Large intestine (tissue), 3 donors: Measurements from ENCODE around the gene EXOG. TPM values are rescaled to one million over a fixed set of nuclear protein-coding genes. Genes with fewer than 3 reads are reported as not detected.

ENCODE experiments used
- DNase-seq, 2 donors: peaks; one replicate each; pipeline versions ENCODE4 v3.0.0 to v3.0.0-alpha.2; 2013
- H3K27ac ChIP-seq: one replicate; pipeline ENCODE4 v1.5.1; 2013; ENCODE audit warnings: low read length
- H3K27me3 ChIP-seq: 2 replicates; pipeline ENCODE4 v1.6.1; 2013; ENCODE audit warnings: low read length; ENCODE audit not compliant: control insufficient read depth, insufficient read depth
- H3K36me3 ChIP-seq: 2 replicates; pipeline ENCODE4 v1.6.1; 2013; ENCODE audit warnings: low read length; ENCODE audit not compliant: control insufficient read depth, insufficient read depth
- H3K4me1 ChIP-seq: one replicate; pipeline ENCODE4 v1.6.1; 2013; ENCODE audit warnings: low read length; ENCODE audit not compliant: control insufficient read depth, insufficient read depth
- H3K4me3 ChIP-seq: one replicate; pipeline ENCODE4 v1.5.1; 2013; ENCODE audit warnings: low read length
- H3K9me3 ChIP-seq: one replicate; pipeline ENCODE4 v1.6.1; 2013; ENCODE audit warnings: mild to moderate bottlenecking, low read depth, low read length, moderate library complexity; ENCODE audit not compliant: control insufficient read depth
- WGBS: methylation state at CpG from one replicate; pipeline ENCODE4 v1.1.5; 2013; ENCODE audit warnings: low lambda C conversion rate; ENCODE audit not compliant: insufficient coverage; 5-methylcytosine and 5-hydroxymethylcytosine counted together
- polyA plus RNA-seq: library from polyadenylated mRNA; unstranded; fragments of 120-200 nt; gene quantifications from one replicate; pipeline ENCODE4 v1.2.1, GENCODE V29; 2013

The EXOG gene
- polyA plus RNA-seq, 1 donor, result 10.4 TPM

GRCh38 chr3:38509732-38510131 is 13.6 kb downstream of the EXOG start:
- Histone ChIP-seq H3K27ac (no peak overlapping the region), H3K4me3 (no peak overlapping the region), H3K27me3 (no peaks in the 10 kb centered on the region), H3K36me3 (peaks cover 20% of the 10 kb centered on the region), H3K9me3 (no peaks in the 10 kb centered on the region), H3K4me1 (no peaks in the 10 kb centered on the region)
- WGBS, result 100% methylated on average over 1 of the region's 2 CpGs
- no peak for DNase-seq

GRCh38 chr3:38510631-38511030 is 14.5 kb downstream of the EXOG start:
- Histone ChIP-seq H3K36me3 (peaks cover 18% of the 10 kb centered on the region), H3K4me1 (no peaks in the 10 kb centered on the region), H3K4me3 (no peak overlapping the region), H3K27ac (no peak overlapping the region), H3K27me3 (no peaks in the 10 kb centered on the region), H3K9me3 (no peaks in the 10 kb centered on the region)
- DNase-seq, result no peak

- Histone ChIP-seq H3K9me3 (no peaks in the 10 kb centered on the region), H3K36me3 (peaks cover 18% of the 10 kb centered on the region), H3K27me3 (no peaks in the 10 kb centered on the region), H3K4me1 (no peaks in the 10 kb centered on the region), H3K27ac (no peak overlapping the region), H3K4me3 (no peak overlapping the region)
- no CpG with 5 or more reads among the region's 3 CpGs for WGBS
- no peak for DNase-seq
These were observed 15.4 kb downstream of the EXOG start for GRCh38 chr3:38511546-38511945.

- H3K36me3 ChIP-seq, result peaks cover 7% of the 10 kb centered on the region
- no peak for DNase-seq
- WGBS, result no CpG with 5 or more reads among the region's 7 CpGs
- no peak overlapping the region for H3K4me3 ChIP-seq
- no peaks in the 10 kb centered on the region for H3K9me3 ChIP-seq
- H3K27ac ChIP-seq, result no peak overlapping the region
- H3K27me3 ChIP-seq, result no peaks in the 10 kb centered on the region
- H3K4me1 ChIP-seq, result no peaks in the 10 kb centered on the region
These were observed 19.2 kb downstream of the EXOG start for GRCh38 chr3:38515367-38515766.

- Histone ChIP-seq H3K4me3 (no peak overlapping the region), H3K36me3 (peaks cover 7% of the 10 kb centered on the region), H3K9me3 (no peaks in the 10 kb centered on the region), H3K4me1 (no peaks in the 10 kb centered on the region), H3K27ac (no peak overlapping the region), H3K27me3 (no peaks in the 10 kb centered on the region)
- WGBS, result no CpG with 5 or more reads among the region's 1 CpG
- DNase-seq, result no peak
These were observed 20.5 kb downstream of the EXOG start for GRCh38 chr3:38516669-38517068.

- no peaks in the 10 kb centered on the region for H3K9me3 ChIP-seq
- no peaks in the 10 kb centered on the region for H3K4me1 ChIP-seq
- no peak overlapping the region for H3K27ac ChIP-seq
- no peak for DNase-seq
- no peaks in the 10 kb centered on the region for H3K27me3 ChIP-seq
- 50% methylated on average over 1 of the region's 1 CpG for WGBS
- peaks cover 10% of the 10 kb centered on the region for H3K36me3 ChIP-seq
- H3K4me3 ChIP-seq, result no peak overlapping the region
These were observed 22.9 kb downstream of the EXOG start for GRCh38 chr3:38519000-38519399.

- H3K27me3 ChIP-seq, result no peaks in the 10 kb centered on the region
- peaks cover 16% of the 10 kb centered on the region for H3K36me3 ChIP-seq
- no peak for DNase-seq
- H3K4me1 ChIP-seq, result no peaks in the 10 kb centered on the region
- 53% methylated on average over 3 of the region's 5 CpGs for WGBS
- no peak overlapping the region for H3K4me3 ChIP-seq
- H3K27ac ChIP-seq, result no peak overlapping the region
- no peaks in the 10 kb centered on the region for H3K9me3 ChIP-seq
These were observed 23.5 kb downstream of the EXOG start for GRCh38 chr3:38519651-38520050.

- no CpG with 5 or more reads among the region's 5 CpGs for WGBS
- Histone ChIP-seq H3K4me1 (no peaks in the 10 kb centered on the region), H3K27ac (no peak overlapping the region), H3K36me3 (peaks cover 25% of the 10 kb centered on the region), H3K27me3 (no peaks in the 10 kb centered on the region), H3K4me3 (no peak overlapping the region), H3K9me3 (no peaks in the 10 kb centered on the region)
- DNase-seq, result peak; percentile 44 to 48
These were observed 25.3 kb downstream of the EXOG start for GRCh38 chr3:38521391-38521987.

GRCh38 chr3:38522002-38522401 is 25.9 kb downstream of the EXOG start:
- Histone ChIP-seq H3K27ac (no peak overlapping the region), H3K4me1 (no peaks in the 10 kb centered on the region), H3K9me3 (no peaks in the 10 kb centered on the region), H3K27me3 (no peaks in the 10 kb centered on the region), H3K4me3 (no peak overlapping the region), H3K36me3 (peaks cover 27% of the 10 kb centered on the region)
- WGBS, result 100% methylated on average over 1 of the region's 6 CpGs
- DNase-seq, result no peak

GRCh38 chr3:38524141-38524739 is 28.1 kb downstream of the EXOG start:
- Histone ChIP-seq H3K36me3 (peaks cover 30% of the 10 kb centered on the region), H3K9me3 (no peaks in the 10 kb centered on the region), H3K27me3 (no peaks in the 10 kb centered on the region), H3K4me3 (no peak overlapping the region), H3K27ac (no peak overlapping the region), H3K4me1 (no peaks in the 10 kb centered on the region)
- 86% methylated on average over 1 of the region's 5 CpGs for WGBS
- no peak for DNase-seq

GRCh38 chr3:38526792-38527191 is 30.7 kb downstream of the EXOG start:
- Histone ChIP-seq H3K4me1 (no peaks in the 10 kb centered on the region), H3K9me3 (no peaks in the 10 kb centered on the region), H3K27me3 (no peaks in the 10 kb centered on the region), H3K27ac (no peak overlapping the region), H3K4me3 (no peak overlapping the region), H3K36me3 (peaks cover 30% of the 10 kb centered on the region)
- no peak for DNase-seq
- no CpG with 5 or more reads among the region's 14 CpGs for WGBS
